22Rv1 (cell line): Measurements from ENCODE around the gene PACS1.

Experiments
- ZFX ChIP-seq: fragments of 450-650 bp; IDR thresholded peaks from 2 replicates; pipeline ENCODE4 v1.6.1; 2017; ENCODE audit warnings: antibody characterized with exemption, borderline replicate concordance
- TF ChIP-seq, protein P1 (sequence below): fragments of 450-650 bp; IDR thresholded peaks from 2 replicates; pipeline ENCODE4 v1.5.1; 2017; ENCODE audit warnings: mild to moderate bottlenecking

DNA sequence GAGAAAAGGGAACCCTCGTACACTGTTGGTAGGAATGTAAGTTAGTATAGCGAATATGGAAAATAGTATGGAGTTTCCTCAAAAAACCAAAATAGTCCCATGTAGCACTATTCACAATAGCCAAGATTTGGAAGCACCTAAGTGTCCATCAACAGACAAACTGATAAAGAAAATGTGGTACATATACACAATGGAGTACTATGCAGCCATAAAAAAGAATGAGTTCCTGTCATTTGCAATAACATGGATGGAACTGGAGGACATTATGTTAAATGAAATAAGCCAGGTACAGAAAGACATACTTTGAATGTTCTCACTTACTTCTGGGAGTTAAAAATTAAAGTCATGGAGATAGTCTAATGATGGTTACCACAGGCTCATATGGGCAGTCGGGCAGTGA is 134.3 kb downstream of the PACS1 start:
- TF ChIP-seq, protein P1, sequence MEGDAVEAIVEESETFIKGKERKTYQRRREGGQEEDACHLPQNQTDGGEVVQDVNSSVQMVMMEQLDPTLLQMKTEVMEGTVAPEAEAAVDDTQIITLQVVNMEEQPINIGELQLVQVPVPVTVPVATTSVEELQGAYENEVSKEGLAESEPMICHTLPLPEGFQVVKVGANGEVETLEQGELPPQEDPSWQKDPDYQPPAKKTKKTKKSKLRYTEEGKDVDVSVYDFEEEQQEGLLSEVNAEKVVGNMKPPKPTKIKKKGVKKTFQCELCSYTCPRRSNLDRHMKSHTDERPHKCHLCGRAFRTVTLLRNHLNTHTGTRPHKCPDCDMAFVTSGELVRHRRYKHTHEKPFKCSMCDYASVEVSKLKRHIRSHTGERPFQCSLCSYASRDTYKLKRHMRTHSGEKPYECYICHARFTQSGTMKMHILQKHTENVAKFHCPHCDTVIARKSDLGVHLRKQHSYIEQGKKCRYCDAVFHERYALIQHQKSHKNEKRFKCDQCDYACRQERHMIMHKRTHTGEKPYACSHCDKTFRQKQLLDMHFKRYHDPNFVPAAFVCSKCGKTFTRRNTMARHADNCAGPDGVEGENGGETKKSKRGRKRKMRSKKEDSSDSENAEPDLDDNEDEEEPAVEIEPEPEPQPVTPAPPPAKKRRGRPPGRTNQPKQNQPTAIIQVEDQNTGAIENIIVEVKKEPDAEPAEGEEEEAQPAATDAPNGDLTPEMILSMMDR = no peak
- TF ChIP-seq ZFX = no peak
